Fibroblast of villous mesenchyme (primary cell): ENCODE measurements around the gene DEUP1. TPM values are rescaled to one million over a fixed set of nuclear protein-coding genes. Genes with fewer than 3 reads are reported as not detected.

ENCODE experiments used
- DNase-seq: peaks from one replicate; pipeline ENCODE4 v3.0.0-alpha.2; 2010; ENCODE audit warnings: low read depth
- H3K4me3 ChIP-seq: 2 replicates; pipeline ENCODE4 v1.5.1; 2011; ENCODE audit warnings: low read depth, mild to moderate bottlenecking, low read length
- total RNA-seq: library from RNA; depleted of rRNA; stranded (reverse); fragments of >200 nt; gene quantifications from 2 replicates; pipeline ENCODE4 v1.2.3, GENCODE V29; 2012
- TF ChIP-seq, protein P1 (sequence below): IDR thresholded peaks from 2 replicates; pipeline ENCODE4 v1.5.1; 2012; ENCODE audit warnings: low read depth, mild to moderate bottlenecking, low read length; ENCODE audit not compliant: insufficient read depth

DEUP1 gene
- total RNA-seq, 1 donor = not detected

DNA sequence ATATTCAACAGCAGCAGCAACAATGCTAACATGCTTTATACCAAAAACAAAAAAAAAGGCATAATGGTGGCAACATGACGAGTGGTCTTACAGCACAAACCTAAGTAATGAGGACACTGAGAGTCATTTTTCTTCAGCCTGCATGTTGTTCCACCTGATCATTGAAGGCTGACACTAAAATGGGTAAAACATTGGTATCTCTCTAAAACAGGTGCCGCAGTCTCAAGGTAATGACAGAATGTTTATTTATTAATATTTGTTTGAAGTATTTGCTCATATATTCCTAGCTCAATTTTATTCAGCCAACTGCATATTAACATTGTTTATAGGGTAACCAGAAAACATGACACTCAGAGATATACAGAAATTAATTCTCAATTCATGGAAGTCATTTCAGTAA lies 8.3 kb upstream of the DEUP1 start:
- TF ChIP-seq, protein P1, sequence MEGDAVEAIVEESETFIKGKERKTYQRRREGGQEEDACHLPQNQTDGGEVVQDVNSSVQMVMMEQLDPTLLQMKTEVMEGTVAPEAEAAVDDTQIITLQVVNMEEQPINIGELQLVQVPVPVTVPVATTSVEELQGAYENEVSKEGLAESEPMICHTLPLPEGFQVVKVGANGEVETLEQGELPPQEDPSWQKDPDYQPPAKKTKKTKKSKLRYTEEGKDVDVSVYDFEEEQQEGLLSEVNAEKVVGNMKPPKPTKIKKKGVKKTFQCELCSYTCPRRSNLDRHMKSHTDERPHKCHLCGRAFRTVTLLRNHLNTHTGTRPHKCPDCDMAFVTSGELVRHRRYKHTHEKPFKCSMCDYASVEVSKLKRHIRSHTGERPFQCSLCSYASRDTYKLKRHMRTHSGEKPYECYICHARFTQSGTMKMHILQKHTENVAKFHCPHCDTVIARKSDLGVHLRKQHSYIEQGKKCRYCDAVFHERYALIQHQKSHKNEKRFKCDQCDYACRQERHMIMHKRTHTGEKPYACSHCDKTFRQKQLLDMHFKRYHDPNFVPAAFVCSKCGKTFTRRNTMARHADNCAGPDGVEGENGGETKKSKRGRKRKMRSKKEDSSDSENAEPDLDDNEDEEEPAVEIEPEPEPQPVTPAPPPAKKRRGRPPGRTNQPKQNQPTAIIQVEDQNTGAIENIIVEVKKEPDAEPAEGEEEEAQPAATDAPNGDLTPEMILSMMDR = no peak
- DNase-seq = no peak
- H3K4me3 ChIP-seq = no peak overlapping the region

DNA sequence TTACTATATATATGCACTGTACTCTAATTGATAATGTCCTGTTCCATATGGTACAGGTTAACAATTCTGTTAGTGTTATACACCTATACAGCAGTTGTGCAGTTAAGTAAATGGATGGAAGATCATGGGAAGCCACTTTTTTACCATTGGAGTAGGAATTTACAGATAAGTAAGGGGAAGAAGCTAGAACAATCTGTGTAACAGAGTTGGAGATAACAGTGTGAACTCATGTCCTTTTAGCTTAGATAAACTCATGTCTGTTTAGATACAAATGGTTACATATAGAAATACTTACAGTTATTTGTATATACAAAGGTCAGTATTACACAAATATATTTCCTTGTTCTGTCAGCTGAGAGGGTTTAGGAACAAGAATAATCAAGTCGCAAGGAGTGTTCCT lies 6.8 kb upstream of the DEUP1 start:
- DNase-seq = no peak
- TF ChIP-seq, protein P1 = no peak
- no peak overlapping the region for H3K4me3 ChIP-seq

DNA sequence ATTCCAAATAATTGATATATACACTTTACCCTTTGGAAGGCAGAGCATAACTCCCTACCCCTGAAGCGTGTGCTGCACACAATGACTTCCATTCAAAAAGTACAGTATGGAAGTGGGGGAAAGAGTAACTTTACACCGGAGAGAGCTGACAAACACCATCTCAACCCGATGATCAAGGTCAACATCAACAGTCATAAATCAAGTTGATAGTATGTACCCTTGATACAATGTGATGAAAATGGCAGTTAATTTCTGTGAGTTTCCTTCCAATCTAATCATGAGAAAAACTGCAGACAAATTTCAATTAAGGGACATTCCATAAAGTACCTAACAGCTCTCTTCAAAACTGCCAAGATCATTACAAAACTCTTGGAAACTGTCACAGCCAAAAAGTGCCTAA lies 6.0 kb upstream of the DEUP1 start:
- DNase-seq = no peak
- TF ChIP-seq, protein P1 = no peak
- H3K4me3 ChIP-seq = no peak overlapping the region

DNA sequence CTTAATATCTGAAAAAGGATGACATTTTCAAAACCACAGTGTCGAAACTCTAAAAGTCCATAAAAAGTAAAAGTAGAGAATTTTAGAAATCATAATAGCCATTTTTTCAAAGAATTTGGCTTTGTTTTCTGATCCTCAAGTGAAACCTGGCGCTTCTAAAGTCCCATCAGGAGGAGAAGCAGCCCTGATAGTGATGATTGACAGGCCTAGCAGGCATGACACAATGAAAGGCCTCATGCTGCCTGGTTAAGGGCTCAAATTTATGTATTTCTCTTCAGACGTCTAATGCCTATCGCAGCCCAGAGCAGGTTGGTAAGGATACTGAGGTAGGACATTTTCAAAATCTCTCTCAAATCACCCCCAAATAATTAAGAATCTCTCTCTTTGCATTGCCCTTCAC lies 3.9 kb upstream of the DEUP1 start:
- DNase-seq = no peak
- H3K4me3 ChIP-seq = no peak overlapping the region
- TF ChIP-seq, protein P1 = no peak

DNA sequence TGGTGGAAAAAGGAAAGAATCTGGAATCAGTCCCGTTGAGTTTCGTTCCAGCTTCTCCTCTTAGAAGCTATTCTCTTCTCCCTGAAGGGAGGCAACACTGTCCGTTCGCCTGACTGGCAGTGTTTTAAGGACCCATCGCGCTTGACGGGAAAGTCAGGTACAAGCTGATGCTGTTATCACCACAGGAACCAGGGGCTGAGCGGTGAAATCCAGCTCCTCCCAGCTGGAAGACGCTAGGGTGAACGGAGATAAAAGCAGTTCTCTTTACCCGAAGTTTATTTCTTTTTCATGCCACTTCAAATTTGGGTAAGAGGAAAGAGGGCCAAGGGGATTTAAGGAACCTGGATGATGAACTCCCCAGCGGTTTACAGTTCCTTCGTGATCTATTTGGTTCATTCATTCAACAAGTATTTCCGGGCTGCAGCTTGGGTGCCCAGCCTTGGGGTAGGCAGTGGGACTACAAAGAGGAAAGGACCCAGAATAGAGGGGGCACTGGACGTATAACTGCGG lies 551 bp upstream of the DEUP1 start:
- no peak for DNase-seq
- peak overlapping the region; percentile 36 for H3K4me3 ChIP-seq
- TF ChIP-seq, protein P1 = no peak

DNA sequence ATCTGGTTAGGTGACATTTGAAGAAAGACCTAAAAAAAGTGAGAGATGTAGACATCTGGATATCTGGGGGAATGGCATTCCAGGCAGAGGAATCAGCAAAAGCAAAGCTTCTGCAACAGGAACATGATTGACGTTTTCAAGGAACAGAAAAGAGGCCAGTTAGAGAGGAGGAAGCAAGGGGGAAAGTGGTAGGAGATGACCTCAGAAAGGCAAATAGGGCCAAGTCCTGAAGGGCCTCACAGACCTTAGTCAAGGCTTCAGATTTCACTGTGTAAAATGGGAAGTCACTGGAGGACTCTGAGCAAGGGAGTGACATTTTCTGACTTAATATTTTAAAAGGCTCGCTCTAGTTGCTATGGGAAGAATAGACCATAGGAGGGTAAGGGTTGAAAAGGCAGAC lies 9.7 kb downstream of the DEUP1 start:
- no peak for DNase-seq
- no peak overlapping the region for H3K4me3 ChIP-seq
- TF ChIP-seq, protein P1 = no peak

DNA sequence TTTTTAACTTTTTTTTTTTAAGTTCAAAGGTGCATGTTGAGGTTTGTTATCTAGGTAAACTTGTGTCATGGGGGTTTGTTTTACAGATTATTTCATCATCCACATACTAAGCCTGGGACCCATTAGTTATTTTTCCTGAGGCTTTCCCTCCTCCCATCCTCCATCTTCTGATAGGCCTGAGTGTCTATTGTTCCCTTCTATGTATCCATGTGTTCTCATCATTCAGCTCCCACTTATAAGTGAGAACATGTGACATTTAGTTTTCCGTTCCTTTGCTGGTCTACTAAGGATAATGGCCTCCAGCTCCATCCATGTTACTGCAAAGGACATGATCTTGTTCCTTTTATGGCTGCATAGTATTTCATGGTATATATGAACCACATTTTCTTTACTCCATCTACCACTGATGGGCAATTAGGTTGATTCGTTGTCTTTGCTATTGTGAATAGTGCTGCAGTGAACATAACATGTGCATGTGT lies 14.4 kb downstream of the DEUP1 start:
- TF ChIP-seq, protein P1 = no peak
- no peak overlapping the region for H3K4me3 ChIP-seq
- DNase-seq = no peak
